Measurements from ENCODE around the gene GALE. TPM values are rescaled to one million over a fixed set of nuclear protein-coding genes. Genes with fewer than 3 reads are reported as not detected.

The GALE gene
- total and polyA plus RNA-seq, 2 of the 13 experiments (the other 11 are each of a cell fraction or from before 2014, with no cell fraction given) = 85.2 to 88.4 TPM

DNA sequence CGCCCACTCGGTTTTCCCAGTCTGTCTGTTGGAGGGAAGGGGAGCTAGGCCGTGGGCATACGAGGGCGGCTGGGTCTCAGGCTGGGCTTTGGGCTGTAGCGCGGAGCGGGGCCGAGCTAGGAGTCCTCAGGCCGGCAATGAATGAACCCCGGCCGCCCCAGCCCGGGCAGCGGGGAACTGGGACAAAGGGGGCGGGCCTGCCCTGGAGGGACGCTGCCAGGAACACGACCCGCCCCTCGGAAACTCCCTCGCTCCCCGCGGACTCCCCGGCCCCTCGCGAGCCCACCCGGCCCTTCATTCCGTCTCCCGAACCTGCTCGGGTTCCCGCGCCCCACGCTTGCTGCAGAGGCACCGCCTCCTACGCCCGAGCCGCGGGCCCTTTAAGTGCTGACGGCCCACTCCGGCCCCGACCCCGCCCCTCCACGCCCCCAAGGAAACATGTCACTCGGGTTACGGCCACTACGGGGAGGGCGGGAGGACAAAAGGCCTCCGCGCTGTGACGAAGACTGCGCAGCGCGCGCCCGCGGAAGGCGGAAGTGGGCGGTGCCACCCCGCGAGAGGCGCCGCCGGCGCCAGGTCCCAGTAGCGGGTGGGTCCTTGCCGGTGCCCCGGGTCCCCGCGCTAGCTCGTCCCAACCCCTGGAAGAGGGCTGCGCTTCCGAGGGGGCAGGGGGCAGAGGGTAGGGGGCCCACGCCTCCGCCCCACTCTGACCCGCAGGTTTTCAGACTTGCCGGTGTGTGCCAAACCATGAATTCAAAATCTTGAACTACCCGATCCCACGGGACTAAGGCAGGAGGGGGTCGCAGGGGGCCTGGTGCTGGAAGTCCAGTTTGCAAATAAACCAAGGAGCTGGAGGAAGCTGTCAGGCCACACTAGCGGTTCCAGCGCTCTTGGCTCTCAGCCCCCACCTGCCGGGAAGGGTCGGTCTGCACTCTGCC is at the start of gene GALE (continued):
- TF ChIP-seq GTF3A (CRISPR knock-in tag; conservative IDR thresholded peaks at IDR 0.05) (0 out of 2 replicates have a peak, but pooled peaks have one; percentile 26), KDM1A (CRISPR knock-in tag; IDR thresholded peaks at IDR 0.05) (no peak), SOX5 (CRISPR knock-in tag; IDR thresholded peaks at IDR 0.05; ENCODE audit: borderline replicate concordance) (no peak), REL (CRISPR knock-in tag; conservative IDR thresholded peaks at IDR 0.05) (0 out of 2 replicates have a peak, but pooled peaks have one; percentile 30), FLYWCH1 (CRISPR knock-in tag; IDR thresholded peaks at IDR 0.05) (no peak), ZNF761 (CRISPR knock-in tag; conservative IDR thresholded peaks at IDR 0.05) (peak; percentile 46; the same call in 1 of the 2 replicates), SMARCC2 (IDR thresholded peaks at IDR 0.05) (no peak), ZNF230 (CRISPR knock-in tag; IDR thresholded peaks at IDR 0.05) (peak; percentile 21; the same call in 1 of the 2 replicates), FOSL1 (CRISPR knock-in tag; IDR thresholded peaks at IDR 0.05; ENCODE audit: borderline replicate concordance) (no peak), U2AF1 (optimal IDR thresholded peaks at IDR 0.05; ENCODE audit: low read depth, low read length) (no peak), ATF7 (IDR thresholded peaks at IDR 0.05) (no peak), ATF7 (CRISPR knock-in tag; IDR thresholded peaks at IDR 0.05) (no peak; the same call in 1 of the 2 replicates), ZNF605 (CRISPR knock-in tag; IDR thresholded peaks at IDR 0.05) (peak; percentile 80), ETV6 (CRISPR knock-in tag; conservative IDR thresholded peaks at IDR 0.05) (no peak), ADNP (CRISPR knock-in tag; IDR thresholded peaks at IDR 0.05) (no peak), ZNF746 (CRISPR knock-in tag; IDR thresholded peaks at IDR 0.05) (peak; percentile 68; the same call in 1 of the 2 replicates), ZNF670 (CRISPR knock-in tag; IDR thresholded peaks at IDR 0.05; ENCODE audit: borderline replicate concordance) (peak; percentile 80), SNRNP70 (IDR thresholded peaks at IDR 0.05; ENCODE audit: low read depth, low read length) (no peak), ZFP82 (CRISPR knock-in tag; IDR thresholded peaks at IDR 0.05; ENCODE audit: borderline replicate concordance) (peak; percentile 73; the same call in 1 of the 2 replicates)
- TF ChIP-seq, protein P1, sequence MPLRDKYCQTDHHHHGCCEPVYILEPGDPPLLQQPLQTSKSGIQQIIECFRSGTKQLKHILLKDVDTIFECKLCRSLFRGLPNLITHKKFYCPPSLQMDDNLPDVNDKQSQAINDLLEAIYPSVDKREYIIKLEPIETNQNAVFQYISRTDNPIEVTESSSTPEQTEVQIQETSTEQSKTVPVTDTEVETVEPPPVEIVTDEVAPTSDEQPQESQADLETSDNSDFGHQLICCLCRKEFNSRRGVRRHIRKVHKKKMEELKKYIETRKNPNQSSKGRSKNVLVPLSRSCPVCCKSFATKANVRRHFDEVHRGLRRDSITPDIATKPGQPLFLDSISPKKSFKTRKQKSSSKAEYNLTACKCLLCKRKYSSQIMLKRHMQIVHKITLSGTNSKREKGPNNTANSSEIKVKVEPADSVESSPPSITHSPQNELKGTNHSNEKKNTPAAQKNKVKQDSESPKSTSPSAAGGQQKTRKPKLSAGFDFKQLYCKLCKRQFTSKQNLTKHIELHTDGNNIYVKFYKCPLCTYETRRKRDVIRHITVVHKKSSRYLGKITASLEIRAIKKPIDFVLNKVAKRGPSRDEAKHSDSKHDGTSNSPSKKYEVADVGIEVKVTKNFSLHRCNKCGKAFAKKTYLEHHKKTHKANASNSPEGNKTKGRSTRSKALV (CRISPR knock-in tag; IDR thresholded peaks at IDR 0.05) = peak; percentile 49; the same call in 1 of the 2 replicates
- TF ChIP-seq, protein P2, sequence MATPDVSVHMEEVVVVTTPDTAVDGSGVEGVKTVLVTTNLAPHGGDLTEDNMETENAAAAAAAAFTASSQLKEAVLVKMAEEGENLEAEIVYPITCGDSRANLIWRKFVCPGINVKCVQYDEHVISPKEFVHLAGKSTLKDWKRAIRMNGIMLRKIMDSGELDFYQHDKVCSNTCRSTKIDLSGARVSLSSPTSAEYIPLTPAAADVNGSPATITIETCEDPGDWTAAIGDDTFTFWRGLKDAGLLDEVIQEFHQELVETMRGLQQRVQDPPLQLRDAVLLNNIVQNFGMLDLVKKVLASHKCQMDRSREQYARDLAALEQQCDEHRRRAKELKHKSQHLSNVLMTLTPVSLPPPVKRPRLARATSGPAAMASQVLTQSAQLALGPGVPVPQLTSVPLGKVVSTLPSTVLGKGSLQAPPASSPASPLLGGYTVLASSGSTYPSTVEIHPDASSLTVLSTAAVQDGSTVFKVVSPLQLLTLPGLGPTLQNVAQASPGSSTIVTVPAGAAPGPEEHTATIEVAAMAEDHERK (CRISPR knock-in tag; IDR thresholded peaks at IDR 0.05; ENCODE audit: low read depth) = peak; percentile 57; the same call in 1 of the 2 replicates
- TF ChIP-seq, protein P3, sequence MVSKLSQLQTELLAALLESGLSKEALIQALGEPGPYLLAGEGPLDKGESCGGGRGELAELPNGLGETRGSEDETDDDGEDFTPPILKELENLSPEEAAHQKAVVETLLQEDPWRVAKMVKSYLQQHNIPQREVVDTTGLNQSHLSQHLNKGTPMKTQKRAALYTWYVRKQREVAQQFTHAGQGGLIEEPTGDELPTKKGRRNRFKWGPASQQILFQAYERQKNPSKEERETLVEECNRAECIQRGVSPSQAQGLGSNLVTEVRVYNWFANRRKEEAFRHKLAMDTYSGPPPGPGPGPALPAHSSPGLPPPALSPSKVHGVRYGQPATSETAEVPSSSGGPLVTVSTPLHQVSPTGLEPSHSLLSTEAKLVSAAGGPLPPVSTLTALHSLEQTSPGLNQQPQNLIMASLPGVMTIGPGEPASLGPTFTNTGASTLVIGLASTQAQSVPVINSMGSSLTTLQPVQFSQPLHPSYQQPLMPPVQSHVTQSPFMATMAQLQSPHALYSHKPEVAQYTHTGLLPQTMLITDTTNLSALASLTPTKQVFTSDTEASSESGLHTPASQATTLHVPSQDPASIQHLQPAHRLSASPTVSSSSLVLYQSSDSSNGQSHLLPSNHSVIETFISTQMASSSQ (IDR thresholded peaks at IDR 0.05; ENCODE audit: low read depth) = no peak
- TF ChIP-seq, protein P3 (CRISPR knock-in tag; IDR thresholded peaks at IDR 0.05; ENCODE audit: borderline replicate concordance) = no peak
